BE2C (cell line): ENCODE data around the gene BMP15.

Experiments
- DNase-seq: peaks from one replicate; pipeline ENCODE4 v3.0.0-alpha.2; 2020
- H3K27me3 ChIP-seq: fragments of 250-450 bp; sonication (Bioruptor Pico); 2 replicates; pipeline ENCODE4 v1.5.1; 2020; ENCODE audit warnings: mild to moderate bottlenecking
- H3K36me3 ChIP-seq: fragments of 250-450 bp; sonication (Bioruptor Pico); 2 replicates; pipeline ENCODE4 v1.5.1; 2020; ENCODE audit warnings: mild to moderate bottlenecking
- H3K4me1 ChIP-seq: fragments of 250-450 bp; sonication (Bioruptor Pico); 2 replicates; pipeline ENCODE4 v1.5.1; 2020
- H3K4me3 ChIP-seq: 2 replicates; pipeline ENCODE4 v1.5.1; 2011; ENCODE audit warnings: low read depth, low read length
- H3K9me3 ChIP-seq: fragments of 250-450 bp; sonication (Bioruptor Pico); 2 replicates; pipeline ENCODE4 v1.5.1; 2020
- CTCF ChIP-seq: IDR thresholded peaks from 2 replicates; pipeline ENCODE4 v1.5.1; 2012; ENCODE audit warnings: mild to moderate bottlenecking, low read depth, low read length

Gene BMP15

GRCh38 chrX:50905334-50905733 lies 5.2 kb upstream of the BMP15 start:
- Histone ChIP-seq H3K27me3 (no peaks in the 10 kb centered on the region), H3K4me3 (no peak overlapping the region), H3K9me3 (no peaks in the 10 kb centered on the region), H3K36me3 (no peaks in the 10 kb centered on the region), H3K4me1 (no peaks in the 10 kb centered on the region)
- no peak for DNase-seq
- TF ChIP-seq CTCF: peak; percentile 36

DNA sequence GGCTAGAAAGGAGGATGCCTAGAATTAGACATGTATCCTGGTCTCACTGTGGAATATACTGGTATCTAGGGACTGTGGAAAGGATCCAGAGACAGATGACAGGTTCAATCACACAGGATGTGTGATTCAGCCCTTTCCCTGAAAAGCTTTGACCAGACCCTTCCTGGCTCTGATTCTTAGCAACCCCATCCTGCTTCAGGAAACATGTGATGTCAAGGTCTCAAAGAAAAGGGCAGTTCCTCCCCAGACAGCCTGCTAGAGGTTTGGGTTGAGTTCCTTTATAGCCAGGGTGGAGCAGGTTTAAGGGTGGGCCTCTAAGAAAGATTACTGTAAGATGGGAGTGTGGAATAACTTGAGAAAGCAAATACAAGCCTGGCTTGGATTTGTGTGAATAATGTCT lies 3.0 kb downstream of the BMP15 start:
- TF ChIP-seq CTCF: no peak
- H3K4me3 ChIP-seq: no peak overlapping the region

GRCh38 chrX:50920132-50920531 lies 9.6 kb downstream of the BMP15 start:
- Histone ChIP-seq H3K36me3 (no peaks in the 10 kb centered on the region), H3K4me3 (no peak overlapping the region), H3K9me3 (no peaks in the 10 kb centered on the region), H3K27me3 (no peaks in the 10 kb centered on the region), H3K4me1 (no peaks in the 10 kb centered on the region)
- DNase-seq: no peak
- TF ChIP-seq CTCF: peak; percentile 55

More for the DNA sequence above, 3.0 kb downstream of the BMP15 start:
- no peaks in the 10 kb centered on the region for H3K4me1 ChIP-seq
- H3K9me3 ChIP-seq: no peaks in the 10 kb centered on the region
- no peak for DNase-seq
- H3K36me3 ChIP-seq: no peaks in the 10 kb centered on the region
- H3K27me3 ChIP-seq: no peaks in the 10 kb centered on the region

- no peak for DNase-seq
- no peak overlapping the region for H3K4me3 ChIP-seq
- H3K9me3 ChIP-seq: no peaks in the 10 kb centered on the region
- TF ChIP-seq CTCF: no peak
- H3K36me3 ChIP-seq: no peaks in the 10 kb centered on the region
- no peaks in the 10 kb centered on the region for H3K27me3 ChIP-seq
- no peaks in the 10 kb centered on the region for H3K4me1 ChIP-seq
Observed at GRCh38 chrX:50927127-50927526, 16.6 kb downstream of the BMP15 start.

- DNase-seq: peak; percentile 24
- Histone ChIP-seq H3K9me3 (no peaks in the 10 kb centered on the region), H3K4me3 (no peak overlapping the region), H3K4me1 (no peaks in the 10 kb centered on the region), H3K36me3 (no peaks in the 10 kb centered on the region), H3K27me3 (no peaks in the 10 kb centered on the region)
- peak; percentile 58 for TF ChIP-seq CTCF
Observed at GRCh38 chrX:50941638-50942037, 31.1 kb downstream of the BMP15 start.

GRCh38 chrX:50942471-50942870 lies 31.9 kb downstream of the BMP15 start:
- Histone ChIP-seq H3K4me1 (no peaks in the 10 kb centered on the region), H3K9me3 (no peaks in the 10 kb centered on the region), H3K36me3 (no peaks in the 10 kb centered on the region), H3K4me3 (no peak overlapping the region), H3K27me3 (no peaks in the 10 kb centered on the region)
- no peak for DNase-seq
- no peak for TF ChIP-seq CTCF
